ENCODE data around the gene SCN10A. TPM values are rescaled to one million over a fixed set of nuclear protein-coding genes. Genes with fewer than 3 reads are reported as not detected.

SCN10A gene
- total and polyA plus RNA-seq, 11 donors: 0.05 to 0.72 (median 0.12) TPM; not detected in 1

GRCh38 chr3:38707730-38708129, 108.3 kb downstream of the SCN10A start:
- no peaks in the 10 kb centered on the region for H3K4me1 ChIP-seq
- H3K9me3 ChIP-seq: no peaks in the 10 kb centered on the region
- H3K27ac ChIP-seq: no peak overlapping the region
- WGBS, 4 donors: 20 to 29% (median 24%) methylated on average over 1 of the region's 1 CpG
- H3K36me3 ChIP-seq: no peaks in the 10 kb centered on the region
- TF ChIP-seq CTCF (IDR thresholded peaks at IDR 0.05): peak in 4 of 12 donors; percentile 20 to 30 (median 23)
- TF ChIP-seq POLR2A (IDR thresholded peaks at IDR 0.05): no peak
- no peak for ATAC-seq
- no peaks in the 10 kb centered on the region for H3K27me3 ChIP-seq
- H3K4me3 ChIP-seq: no peak overlapping the region
- intact Hi-C loops (cut with DNase I): no loop called here
- no peak for DNase-seq

DNA sequence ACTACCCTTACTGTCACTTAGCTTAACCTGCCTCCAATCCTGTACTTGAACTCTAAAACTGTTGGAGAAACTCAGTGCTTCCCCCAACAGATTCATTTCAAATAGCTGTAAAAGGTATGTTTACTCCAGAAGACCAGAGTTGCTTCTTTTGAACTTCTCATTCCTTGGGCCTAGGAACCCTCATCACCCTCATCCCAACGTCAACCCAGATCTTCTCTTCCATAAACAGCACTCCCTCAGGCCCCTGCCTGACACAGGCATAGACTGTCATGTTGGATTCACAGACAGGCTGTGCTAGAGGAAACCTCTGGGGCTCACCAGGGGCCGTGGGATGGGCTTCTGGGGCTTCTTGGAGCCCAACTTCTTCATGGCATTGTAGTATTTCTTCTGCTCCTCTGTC, 109.1 kb downstream of the SCN10A start:
- TF ChIP-seq POLR2A (IDR thresholded peaks at IDR 0.05): no peak
- TF ChIP-seq CTCF (IDR thresholded peaks at IDR 0.05): no peak
- no peak overlapping the region for H3K4me3 ChIP-seq
- H3K27ac ChIP-seq: no peak overlapping the region
- 61 to 89% (median 66%) methylated on average over 2 of the region's 2 CpGs for WGBS, 4 donors
- no peaks in the 10 kb centered on the region for H3K9me3 ChIP-seq
- no peak for ATAC-seq
- H3K36me3 ChIP-seq: no peaks in the 10 kb centered on the region
- intact Hi-C loops (cut with DNase I): no loop called here
- H3K4me1 ChIP-seq: peaks cover 0 to 7% (median 0%) of the 10 kb centered on the region in 12 donors
- no peak for DNase-seq
- H3K27me3 ChIP-seq: no peaks in the 10 kb centered on the region

DNA sequence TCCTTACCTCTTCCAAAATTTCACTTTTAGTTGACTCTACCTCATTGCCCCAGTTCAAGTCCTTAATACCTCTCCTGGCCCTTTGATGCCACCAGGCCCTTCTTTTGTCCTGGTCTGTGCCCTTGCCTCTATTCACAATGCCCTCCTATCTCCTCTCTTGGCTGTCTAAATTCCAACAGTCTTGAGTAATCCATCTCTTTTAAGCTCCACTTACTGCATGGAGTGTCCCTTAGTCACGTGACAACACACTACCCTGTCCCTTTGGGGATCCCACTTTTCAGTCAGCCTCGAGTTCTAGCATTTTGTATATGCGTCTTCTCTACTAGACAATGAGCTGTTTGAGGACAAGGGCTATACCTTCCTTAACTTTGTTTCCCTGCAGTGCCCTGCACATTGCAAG, 113.8 kb downstream of the SCN10A start:
- H3K9me3 ChIP-seq: no peaks in the 10 kb centered on the region
- no peak overlapping the region for H3K27ac ChIP-seq
- DNase-seq: no peak
- H3K4me1 ChIP-seq: peaks cover 0 to 10% (median 0%) of the 10 kb centered on the region in 12 donors
- WGBS, 4 donors: 54 to 64% (median 56%) methylated on average over 3 of the region's 3 CpGs
- intact Hi-C loops (cut with DNase I): no loop called here
- no peaks in the 10 kb centered on the region for H3K36me3 ChIP-seq
- H3K27me3 ChIP-seq: no peaks in the 10 kb centered on the region
- TF ChIP-seq POLR2A (IDR thresholded peaks at IDR 0.05) (no peak), CTCF (IDR thresholded peaks at IDR 0.05) (no peak)
- H3K4me3 ChIP-seq: no peak overlapping the region
- peak; percentile 28 to 70 (median 42) for ATAC-seq

DNA sequence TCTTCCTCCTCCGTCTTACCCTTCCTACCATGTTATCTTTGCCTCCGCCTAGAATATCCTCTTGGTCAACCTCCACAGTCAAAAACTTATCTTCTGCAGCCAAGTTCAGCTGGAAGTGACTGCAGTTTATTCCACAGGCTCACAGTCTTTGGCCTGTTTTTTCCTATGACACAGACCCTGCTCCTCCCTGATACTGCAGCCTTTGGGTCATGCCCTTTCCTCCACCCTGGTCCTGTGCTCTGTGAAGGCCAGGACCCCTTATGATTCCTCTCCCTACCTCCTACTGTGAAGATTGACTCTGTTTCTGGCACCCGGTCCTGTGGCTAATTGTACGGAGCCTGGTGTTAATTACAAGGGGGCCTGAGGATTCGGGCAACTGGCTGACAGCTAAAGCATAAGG, 117.3 kb downstream of the SCN10A start:
- Histone ChIP-seq H3K9me3 (no peaks in the 10 kb centered on the region), H3K36me3 (no peaks in the 10 kb centered on the region), H3K4me1 (peaks cover 0 to 10% (median 0%) of the 10 kb centered on the region in 12 donors), H3K27me3 (no peaks in the 10 kb centered on the region), H3K4me3 (no peak overlapping the region), H3K27ac (no peak overlapping the region)
- intact Hi-C loops (cut with DNase I): no loop called here
- 58 to 76% (median 73%) methylated on average over 5 of the region's 5 CpGs for WGBS, 4 donors
- DNase-seq (no peak), ATAC-seq (peak in 2 of 4 donors; percentile 18 to 50)
- TF ChIP-seq CTCF (IDR thresholded peaks at IDR 0.05) (no peak), POLR2A (IDR thresholded peaks at IDR 0.05) (no peak)
